ENCODE data around the gene GBE1.
"Not testable (repeated sequence)": the region's sequence is repeated elsewhere in the genome, so short reads cannot be mapped to it uniquely, and the experiment has no call there.

The GBE1 gene

DNA sequence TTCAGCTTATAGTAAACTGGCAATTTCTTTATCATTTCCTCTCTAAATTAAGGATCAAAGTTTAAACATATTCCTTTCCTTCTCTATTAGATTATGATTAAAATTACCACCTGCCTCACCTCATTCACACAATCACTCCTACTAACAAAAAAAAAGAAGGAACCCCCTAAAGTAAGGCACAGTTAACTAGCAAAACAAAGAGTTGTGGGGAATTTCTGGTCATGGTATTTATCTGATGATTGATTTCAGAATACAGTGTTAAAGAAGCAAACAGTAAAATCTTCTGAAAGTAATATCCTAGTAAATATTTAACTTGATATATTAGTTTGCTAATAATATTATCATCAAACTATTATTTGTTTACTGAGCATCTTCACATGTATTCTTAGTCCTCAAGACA lies 8.8 kb downstream of the GBE1 start:
- DNase-seq, result no peak

DNA sequence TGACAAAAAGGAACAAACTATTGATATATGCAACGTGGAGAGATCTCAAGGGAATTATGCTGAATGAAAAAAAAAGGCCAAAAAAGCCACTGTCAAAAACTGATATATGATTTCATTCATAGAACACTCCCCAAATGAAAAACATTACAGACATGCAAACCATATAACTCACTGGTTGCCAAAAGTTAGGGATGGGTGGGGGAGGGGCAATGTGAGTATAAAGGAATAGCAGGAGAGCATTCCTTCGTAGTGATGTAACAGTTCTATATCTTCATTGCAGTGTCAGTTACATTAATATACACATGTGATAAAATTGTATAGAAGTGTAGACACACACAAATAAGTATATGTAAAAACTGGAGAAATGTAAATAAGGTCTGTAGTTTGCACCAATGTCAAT lies 12.2 kb downstream of the GBE1 start:
- peak; percentile 48 for DNase-seq

DNA sequence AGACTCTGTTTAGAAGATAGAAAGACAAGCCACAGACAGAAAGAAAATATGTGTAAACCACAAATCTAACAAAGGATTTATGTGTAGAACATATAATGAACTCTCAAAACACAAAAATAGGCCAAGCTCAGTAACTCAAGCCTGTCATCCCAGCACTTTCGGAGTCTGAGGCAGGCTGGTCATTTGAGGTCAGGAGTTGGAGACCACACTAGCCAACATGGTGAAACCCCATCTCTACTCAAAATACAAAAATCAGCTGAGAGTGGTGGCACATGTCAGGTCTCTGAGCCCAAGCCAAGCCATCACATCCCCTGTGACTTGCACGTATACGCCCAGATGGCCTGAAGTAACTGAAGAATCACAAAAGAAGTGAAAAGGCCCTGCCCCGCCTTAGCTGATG lies 14.2 kb downstream of the GBE1 start:
- not testable (repeated sequence) for DNase-seq

DNA sequence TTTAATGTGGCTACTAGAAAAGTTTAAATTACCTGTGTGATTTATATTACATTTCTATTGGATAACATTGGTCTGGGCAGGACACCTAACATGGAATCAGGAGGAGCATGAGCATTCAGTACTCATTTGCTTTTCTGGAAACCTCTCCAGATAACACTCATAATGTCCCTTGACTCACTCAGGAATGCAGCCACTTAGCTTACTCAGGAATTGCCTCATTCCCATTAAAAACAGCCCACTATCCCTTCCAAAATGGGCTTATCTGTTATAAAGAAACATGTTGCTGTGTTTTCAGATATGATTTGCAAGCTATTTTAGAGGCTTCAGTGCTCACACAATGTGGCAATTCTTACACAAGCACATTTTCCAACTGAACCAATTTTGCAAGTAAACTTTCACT lies 17.1 kb downstream of the GBE1 start:
- DNase-seq, result peak; percentile 96

DNA sequence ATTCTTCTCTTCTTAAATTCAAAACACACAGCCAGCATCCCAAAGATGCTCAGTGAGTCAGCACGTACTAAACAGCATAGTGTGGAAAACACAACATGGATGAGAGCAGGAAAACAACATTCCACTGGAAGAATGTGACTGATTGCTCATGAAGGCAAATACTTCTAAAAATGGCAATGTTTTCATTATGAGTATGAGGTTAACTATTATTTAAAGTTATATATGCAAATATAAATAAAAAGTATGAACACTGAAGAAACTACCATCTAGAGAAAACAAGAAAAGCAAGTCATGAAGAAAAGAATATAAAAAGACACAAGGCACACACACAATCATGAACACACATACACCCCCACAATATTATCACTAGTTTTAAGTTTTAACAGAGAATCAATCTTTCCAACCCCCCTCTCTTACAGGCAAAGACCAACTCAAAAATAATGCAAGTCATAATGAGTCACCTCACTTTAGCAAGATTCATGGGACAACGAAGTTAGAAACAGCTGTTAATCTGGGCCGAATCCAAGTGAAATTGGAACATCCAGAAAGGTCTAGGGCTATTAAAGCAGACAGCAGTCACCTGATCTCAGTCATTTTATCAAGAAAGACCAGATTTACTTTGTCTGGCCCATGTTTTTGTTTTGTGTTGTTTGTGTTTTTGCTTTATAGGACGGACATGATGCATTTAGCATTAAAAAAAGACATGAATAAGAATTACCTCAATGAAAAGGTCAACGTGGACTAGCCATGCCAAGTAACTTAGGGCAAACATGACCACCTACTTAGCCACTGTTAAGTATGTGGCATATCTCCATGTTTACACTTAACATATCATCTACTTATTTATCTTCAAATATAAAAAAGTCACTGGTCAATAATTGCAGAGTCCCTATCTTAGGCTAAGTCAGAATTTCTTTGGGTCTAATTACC lies 18.1 kb downstream of the GBE1 start:
- peak; percentile 97 for DNase-seq

DNA sequence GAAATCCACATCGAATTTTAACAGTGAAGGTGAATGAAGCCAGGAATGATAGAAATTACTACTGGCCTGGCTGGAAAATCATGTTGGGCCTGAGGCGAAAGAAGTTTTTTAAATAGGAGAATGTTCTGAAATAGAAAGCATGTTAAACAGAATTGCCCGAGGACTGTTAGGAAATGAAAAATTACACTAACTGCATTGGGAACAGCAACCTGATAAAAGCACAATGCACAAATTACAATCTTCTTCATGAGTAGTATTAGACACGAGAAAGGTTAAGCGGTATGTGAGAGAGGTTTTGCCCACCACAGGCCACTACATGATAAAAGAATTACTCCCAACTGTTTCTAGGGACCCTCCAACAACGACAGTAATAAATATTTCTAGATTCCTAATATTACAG lies 18.9 kb downstream of the GBE1 start:
- no peak for DNase-seq

DNA sequence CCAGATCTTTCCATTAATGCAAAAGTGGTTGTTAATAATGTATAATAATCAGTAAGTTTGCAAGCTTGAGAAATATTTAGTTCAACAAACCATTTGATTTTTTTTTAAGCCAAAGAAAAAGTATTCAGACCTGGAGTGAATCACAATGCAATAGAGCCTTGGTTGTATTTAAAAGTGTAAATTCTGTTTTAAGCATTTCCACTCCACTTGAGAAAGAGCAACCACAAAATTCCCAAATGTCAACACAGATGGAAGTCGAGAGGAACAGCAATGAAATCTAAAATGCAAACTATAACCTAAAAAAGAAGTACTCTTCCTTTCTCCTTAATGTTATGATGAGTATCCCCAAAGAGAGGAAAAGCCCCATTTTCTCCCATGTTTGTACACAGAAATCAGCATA lies 20.2 kb downstream of the GBE1 start:
- DNase-seq, result no peak

DNA sequence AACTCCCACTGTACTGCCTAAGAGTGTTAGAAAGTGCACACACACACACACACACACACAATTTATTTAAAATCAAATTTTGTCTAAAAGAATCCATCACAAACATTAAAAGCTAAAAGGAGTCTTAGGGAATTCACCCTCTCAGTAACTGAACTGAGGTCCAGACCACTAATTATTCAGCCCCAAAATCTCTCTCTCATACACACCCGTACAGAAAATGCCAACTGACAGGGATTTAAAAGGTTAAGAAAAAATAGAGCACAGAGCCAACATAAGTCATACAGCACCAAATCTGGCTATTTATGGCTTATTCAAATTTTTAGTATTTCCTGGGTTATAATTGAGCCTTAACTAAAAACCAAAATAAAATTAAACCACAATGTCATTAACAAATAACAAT lies 20.7 kb downstream of the GBE1 start:
- no peak for DNase-seq

DNA sequence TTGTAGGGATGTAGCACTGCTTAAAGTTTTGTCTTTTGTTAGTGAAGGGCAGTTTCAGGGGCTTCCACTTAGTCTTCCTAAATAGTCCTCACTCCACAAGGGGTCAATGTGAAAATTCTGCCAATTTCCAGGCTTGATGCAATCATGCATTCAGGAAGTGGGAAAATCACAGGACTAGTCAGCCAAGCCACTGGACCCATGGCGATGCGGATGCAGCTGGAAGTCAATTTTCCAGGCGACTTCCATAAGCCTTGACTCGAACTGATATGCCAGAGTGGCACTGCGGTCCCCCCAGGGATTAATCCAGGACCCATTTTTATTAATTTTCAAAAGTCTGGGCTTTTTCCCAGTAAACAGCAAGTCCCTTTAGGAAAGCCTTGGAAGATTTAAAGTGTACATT lies 26.1 kb downstream of the GBE1 start:
- no peak for DNase-seq

DNA sequence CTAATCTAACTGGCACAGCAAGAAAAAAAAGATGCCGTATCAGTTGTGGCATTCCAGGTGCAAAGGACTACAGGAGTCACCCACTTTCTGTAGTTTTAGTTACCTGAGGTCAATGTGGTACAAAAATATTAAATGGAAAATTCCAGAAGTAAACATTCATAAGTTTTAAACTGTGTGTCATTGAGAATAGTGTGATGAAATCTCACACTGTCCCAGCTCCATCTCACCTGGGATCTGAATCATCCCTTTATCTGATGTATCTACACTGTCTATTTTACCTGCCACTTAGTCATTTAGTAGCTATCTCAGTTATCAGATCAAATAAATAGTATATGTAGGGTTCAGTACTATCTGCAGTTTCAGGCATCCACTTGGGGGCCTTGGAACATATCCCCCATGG lies 26.7 kb downstream of the GBE1 start:
- DNase-seq, result no peak

DNA sequence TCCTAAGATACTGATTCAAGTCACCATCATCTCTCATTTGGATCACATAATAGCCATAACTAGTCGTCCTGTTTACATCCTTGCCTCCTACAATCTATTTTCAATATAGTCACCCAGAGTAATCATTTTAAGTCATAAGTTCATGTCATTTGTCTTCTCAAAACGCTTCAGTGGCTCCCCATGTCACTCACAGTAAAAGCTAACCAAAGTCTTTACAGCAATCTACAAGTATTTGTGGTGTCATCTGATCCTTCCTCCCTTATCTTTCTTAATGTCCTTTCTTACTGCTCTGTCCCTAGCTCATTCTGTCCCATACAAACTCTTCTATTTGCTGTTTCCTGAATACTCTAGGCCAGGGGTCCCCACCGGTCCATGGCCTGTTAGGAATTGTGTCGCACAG lies 28.8 kb downstream of the GBE1 start:
- DNase-seq, result no peak

DNA sequence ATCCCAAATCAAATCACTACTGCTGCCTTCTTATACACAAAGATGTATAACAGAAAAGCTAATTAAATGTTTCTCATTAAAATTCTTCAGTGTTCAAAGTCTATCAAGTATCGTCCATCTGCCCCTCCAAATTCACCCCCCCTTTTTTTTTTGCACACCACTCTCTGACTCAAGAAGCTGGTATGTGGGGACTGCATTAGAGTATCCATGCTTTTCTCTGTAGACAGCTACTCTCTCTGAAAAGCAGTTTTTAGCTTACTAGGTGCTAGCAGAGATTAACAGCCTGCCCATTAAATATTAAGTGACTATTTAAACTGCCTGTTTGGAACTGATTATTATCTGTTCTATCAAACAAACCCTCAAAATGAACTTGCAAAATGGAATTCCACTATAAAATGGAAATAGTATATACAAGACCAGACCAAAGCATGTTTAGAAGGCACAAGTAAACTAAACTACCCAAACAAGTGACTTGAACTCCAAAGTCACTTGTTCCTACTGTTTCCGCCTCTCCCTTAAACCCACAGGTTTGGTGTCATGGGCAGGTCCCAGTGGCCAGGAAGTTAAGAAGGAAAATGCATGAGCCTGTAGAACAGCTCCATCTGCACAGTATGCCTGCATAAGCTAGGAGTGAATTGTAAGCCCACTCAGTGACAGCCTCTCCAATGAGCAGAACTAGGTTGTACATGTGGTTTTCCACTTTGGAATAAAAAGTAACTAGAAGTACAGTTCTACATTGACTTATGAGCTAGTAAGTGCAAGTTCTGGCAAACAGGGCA lies 32.5 kb downstream of the GBE1 start:
- DNase-seq, result peak; percentile 74

DNA sequence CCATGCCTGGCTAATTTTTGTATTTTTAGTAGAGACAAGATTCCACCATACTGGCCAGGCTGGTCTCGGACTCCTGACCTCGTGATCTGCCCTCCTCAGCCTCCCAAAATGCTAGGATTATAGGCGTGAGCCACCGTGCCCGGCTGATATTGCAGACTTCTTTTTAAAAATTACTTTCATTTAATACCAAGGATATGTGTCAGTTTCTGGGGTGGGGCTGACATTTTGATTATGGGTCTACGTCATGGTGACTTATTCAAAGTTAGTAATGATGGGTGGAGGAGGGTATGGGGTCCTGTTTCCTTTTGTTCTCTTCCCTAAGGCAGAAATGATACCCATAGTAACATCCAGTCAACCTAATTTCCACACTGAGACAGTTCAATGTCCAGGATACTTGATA lies 34.7 kb downstream of the GBE1 start:
- DNase-seq, result peak; percentile 76

DNA sequence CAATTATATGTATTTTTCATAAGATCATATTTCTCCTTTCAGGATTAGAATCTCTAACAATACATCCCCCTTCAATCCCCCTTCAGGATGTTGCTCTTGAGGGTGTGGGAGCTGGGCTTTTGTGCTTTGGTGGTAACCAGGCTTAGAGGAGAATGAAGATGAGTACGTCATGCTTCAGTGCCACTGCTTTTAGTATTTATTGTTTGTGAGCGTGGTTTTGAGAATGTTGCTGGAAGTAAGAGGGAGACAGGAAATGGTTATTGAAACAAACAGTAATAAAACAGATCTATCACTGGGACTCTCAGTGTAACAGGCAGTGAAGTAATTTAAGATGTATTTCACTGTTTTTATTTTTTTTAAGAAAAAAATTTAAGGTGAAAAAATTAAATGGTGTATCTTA lies 35.3 kb downstream of the GBE1 start:
- peak; percentile 65 for DNase-seq

DNA sequence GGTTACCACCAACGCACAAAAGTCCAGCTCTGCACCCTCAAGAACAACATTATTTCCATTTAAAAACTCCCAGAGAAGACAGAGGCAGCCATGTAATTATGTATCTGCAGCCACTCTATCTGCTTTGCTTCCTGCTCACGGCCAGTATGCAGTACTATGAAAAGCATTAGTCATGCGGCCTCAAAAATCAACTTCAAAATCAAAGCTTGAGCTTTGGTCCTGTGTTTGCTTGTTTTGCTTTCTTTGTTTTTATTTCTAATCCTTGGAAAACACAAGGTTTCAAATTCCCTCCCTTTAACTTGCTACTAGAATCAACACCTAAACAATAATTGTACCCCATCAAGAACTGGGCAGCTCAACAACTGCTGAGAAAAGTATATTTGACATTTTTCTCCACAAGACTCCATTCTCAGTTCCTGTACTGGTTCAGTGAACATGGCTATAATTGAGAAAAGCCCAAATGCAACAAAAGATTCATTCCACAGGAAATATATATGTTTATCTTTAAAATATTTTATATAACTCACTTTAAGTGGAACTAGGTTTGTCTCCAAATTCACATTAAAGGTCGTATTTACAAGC lies 37.6 kb downstream of the GBE1 start:
- DNase-seq, result peak; percentile 58

DNA sequence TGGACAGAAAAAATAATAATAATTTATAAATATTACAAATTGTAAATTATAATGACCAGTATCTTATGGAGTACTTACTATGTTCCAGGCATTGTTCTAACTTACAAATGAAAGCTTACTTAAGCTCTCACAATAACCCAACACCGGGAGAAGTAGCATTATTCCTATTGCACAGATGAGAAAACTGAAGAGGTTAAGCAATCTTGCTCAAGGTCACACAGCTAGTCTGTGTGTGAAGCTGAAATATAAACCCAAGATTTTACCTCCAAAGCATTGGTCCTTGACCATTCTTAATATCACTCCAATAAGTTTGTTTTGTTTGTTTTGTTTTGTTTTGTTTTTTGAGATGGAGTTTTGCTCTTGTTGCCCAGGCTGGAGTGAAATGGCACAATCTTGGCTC lies 43.1 kb downstream of the GBE1 start:
- no peak for DNase-seq

DNA sequence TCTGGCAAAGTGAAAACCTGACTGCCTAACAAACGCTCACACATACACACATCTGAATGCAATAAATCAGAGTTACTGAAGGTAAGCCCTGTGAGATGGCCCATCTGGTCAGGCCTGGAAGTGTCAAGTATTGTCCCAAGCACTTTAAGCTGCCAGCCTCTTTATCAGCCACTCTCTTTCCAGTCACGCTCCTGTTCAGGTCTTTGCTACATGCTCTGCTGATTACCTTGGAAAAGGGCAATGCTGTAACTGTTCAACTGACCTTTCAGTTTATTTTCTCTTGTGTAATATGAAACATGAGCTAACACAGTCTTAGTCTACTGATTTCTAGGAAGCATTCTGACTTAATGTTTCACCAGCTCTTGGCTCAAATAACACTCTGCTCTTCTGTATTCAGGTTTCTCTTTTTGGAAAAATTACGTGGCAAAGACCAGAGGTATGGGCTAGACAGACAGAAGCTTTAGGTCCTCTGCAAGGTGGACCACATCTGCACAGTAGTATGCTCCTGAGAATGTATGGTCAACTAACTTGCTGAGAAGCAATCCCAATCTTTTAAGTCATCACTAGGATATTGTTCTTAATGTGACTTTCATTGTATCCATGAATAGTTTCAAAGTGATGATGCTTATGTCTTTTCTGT lies 44.5 kb downstream of the GBE1 start:
- DNase-seq, result peak; percentile 64

DNA sequence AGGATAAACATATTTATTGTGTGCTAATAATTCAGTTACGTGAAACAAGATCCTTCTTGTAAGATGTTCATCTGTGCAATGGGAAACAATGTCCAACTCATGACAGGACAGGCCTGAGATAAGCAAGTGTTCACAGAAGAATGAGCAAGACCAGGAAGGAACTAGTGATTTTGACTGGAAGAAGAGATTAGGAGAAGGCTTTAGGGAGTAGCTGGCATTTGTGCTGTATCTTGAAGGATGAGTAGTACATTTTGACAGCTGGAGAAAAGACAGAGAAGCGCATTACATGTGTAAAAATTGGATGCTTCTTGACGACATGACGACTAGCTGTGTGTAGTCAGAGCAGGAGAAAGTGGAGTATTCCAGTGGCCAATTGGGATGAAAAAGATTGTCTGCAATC lies 48.4 kb downstream of the GBE1 start:
- no peak for DNase-seq

DNA sequence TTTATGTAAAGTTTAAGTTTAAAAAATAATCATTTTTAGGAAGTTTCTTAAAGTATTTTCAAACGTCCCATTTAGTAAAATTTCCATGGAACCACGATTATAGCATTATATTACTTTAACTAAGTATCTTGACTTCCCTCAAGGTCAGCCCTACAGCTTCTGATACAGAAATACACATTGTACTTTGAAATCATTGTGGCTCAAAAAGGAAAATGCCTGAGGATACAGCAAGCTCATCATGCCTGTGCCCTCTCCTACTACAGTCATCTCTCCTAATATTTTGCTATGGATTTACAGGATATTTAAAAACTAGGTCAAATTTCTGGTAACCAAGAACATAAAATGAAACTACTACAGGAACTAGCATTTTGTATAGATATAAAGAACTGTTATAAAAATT lies 51.8 kb downstream of the GBE1 start:
- no peak for DNase-seq

DNA sequence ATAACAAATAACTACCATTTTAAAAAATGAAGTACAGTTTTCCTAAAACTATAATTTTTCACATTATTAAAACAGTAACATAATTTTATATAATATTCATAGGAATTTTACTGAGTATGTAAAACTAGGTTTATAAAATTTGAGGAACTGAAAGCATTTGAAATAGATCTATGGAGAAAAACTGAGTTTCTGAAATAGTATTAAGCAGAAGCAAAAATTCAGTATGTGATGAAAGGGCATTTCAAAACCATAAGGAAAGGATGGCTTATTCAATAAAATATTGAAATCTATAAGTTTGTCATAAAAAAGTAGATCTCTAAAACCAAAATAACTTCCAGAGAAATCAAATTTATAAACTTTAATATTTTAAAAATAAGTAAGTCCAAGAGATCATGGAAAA lies 53.4 kb downstream of the GBE1 start:
- DNase-seq, result no peak

DNA sequence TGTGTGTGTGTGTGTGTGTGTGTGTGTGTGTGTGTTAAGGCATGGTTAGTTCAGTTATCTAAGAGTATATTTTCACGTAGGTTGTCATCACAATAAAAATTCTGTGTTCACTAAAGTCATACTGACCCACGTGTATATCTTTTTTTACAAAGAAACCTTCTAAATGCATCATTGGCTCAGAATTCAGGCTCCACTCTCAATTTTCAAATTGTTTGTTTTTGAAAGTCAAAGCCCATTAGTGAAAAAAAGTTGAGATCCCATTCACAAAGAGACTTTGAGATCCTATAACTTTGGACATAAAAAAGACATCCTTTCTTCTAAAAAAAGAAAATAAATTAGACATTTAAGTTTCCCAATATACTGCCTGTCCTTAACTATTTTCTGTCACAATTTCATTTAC lies 59.3 kb downstream of the GBE1 start:
- no peak for DNase-seq

DNA sequence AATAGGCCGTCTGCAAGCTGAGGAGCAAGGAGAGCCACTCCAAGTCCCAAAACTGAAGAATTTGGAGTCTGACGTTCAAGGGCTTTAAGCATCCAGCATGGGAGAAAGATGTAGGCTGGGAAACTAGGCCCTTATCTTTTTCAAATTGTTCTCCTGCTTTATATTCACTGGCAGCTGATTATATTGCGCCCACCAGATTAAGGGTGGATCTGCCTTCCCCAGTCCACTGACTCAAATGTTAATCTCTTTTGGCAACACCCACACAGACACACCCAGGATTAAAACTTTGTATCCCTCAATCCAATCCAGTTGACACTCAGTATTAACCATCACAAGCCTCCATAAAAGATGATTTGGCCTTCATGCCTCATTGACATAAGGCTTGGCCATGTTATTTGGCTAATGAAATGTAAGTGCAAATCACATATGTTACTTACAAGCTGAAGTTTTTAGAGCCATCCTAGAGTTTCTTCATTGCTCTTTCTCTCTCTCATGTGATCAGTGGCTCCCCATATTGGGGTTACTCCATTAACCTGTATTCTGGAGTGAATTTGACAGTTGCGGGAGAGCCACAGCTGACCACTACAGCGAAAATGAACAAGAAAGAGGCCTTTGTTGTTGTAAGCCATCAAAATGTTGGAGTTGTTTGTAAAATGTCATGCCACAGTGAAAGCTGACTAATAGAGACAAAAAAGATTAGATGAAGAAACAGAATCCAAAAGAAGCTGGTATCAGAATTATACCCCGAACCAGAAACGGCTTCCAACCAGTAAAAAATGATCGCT lies 61.7 kb downstream of the GBE1 start:
- DNase-seq, result no peak

DNA sequence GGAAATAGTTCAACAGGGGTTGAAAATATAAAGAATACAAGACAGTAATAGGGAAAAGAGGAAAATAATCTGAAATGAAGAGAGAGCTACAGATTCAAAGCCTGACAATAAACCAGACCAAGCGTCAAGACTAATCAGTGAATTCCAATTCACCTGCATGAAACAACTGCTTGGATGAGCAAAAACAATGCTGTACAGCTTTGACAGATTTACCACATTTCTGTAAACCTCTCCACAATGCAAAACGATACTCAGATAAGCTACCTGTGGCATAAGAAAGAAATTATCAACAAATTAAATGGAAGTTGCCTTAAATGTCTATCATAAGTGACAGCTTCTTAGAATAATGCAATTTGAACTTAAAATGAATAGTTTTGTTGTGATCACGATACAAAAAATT lies 65.4 kb downstream of the GBE1 start:
- no peak for DNase-seq
